ENCODE data around the gene TRIM15.

DNA sequence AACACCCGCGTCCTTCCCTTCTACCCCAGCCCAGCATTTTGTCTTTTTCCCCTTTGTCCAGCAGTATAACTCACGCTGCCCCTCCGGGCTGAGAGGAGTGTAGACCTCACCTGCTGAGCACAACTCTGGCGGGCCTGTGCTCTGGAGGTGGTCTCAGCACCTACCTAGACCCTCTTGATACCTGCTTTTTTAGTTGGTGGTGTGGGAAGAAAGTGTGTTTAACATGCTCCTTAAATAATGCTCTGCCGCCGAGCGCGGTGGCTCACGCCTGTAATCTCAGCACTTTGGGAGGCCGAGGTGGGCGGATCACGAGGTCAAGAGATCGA, 51.3 kb downstream of the TRIM15 start:
- TF ChIP-seq POLR2AphosphoS5 (IDR thresholded peaks at IDR 0.05; ENCODE audit: low read depth, low read length): no peak
- TF ChIP-seq SIN3A (IDR thresholded peaks at IDR 0.05; ENCODE audit: borderline replicate concordance, insufficient read depth, low read length): no peak
- TF ChIP-seq TAF1 (IDR thresholded peaks at IDR 0.05; ENCODE audit: borderline replicate concordance, insufficient read depth, low read length): no peak
- TF ChIP-seq, protein P1, sequence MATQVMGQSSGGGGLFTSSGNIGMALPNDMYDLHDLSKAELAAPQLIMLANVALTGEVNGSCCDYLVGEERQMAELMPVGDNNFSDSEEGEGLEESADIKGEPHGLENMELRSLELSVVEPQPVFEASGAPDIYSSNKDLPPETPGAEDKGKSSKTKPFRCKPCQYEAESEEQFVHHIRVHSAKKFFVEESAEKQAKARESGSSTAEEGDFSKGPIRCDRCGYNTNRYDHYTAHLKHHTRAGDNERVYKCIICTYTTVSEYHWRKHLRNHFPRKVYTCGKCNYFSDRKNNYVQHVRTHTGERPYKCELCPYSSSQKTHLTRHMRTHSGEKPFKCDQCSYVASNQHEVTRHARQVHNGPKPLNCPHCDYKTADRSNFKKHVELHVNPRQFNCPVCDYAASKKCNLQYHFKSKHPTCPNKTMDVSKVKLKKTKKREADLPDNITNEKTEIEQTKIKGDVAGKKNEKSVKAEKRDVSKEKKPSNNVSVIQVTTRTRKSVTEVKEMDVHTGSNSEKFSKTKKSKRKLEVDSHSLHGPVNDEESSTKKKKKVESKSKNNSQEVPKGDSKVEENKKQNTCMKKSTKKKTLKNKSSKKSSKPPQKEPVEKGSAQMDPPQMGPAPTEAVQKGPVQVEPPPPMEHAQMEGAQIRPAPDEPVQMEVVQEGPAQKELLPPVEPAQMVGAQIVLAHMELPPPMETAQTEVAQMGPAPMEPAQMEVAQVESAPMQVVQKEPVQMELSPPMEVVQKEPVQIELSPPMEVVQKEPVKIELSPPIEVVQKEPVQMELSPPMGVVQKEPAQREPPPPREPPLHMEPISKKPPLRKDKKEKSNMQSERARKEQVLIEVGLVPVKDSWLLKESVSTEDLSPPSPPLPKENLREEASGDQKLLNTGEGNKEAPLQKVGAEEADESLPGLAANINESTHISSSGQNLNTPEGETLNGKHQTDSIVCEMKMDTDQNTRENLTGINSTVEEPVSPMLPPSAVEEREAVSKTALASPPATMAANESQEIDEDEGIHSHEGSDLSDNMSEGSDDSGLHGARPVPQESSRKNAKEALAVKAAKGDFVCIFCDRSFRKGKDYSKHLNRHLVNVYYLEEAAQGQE (IDR thresholded peaks at IDR 0.05; ENCODE audit: insufficient read depth in 1 of 2, low read depth in 2 of 2, low read length in 2 of 2): no peak
